GM19023 (cell line): ENCODE results near the gene SMPDL3A.

ENCODE experiments used
- ATAC-seq: cut with Tn5 transposase; IDR thresholded peaks from one replicate; pipeline ENCODE4 v1.9.1; 2021; ENCODE audit warnings: mild to moderate bottlenecking, moderate library complexity; ENCODE audit not compliant: unreplicated experiment

The SMPDL3A gene

GRCh38 chr6:122801397-122801796 is 12.3 kb downstream of the SMPDL3A start:
- ATAC-seq, result no peak

- ATAC-seq, result no peak
These were observed 14.2 kb downstream of the SMPDL3A start for GRCh38 chr6:122803171-122803661.

GRCh38 chr6:122804962-122805485 is 16.0 kb downstream of the SMPDL3A start:
- no peak for ATAC-seq

- ATAC-seq, result no peak
These were observed 17.2 kb downstream of the SMPDL3A start for GRCh38 chr6:122806291-122806690.

- no peak for ATAC-seq
These were observed 19.2 kb downstream of the SMPDL3A start for GRCh38 chr6:122808121-122808885.

GRCh38 chr6:122809001-122809400 is 19.9 kb downstream of the SMPDL3A start:
- no peak for ATAC-seq

- no peak for ATAC-seq
These were observed 20.6 kb downstream of the SMPDL3A start for GRCh38 chr6:122809691-122810090.

GRCh38 chr6:122810189-122810588 is 21.1 kb downstream of the SMPDL3A start:
- no peak for ATAC-seq

GRCh38 chr6:122817358-122817757 is 28.3 kb downstream of the SMPDL3A start:
- no peak for ATAC-seq

- no peak for ATAC-seq
These were observed 28.7 kb downstream of the SMPDL3A start for GRCh38 chr6:122817766-122818165.

- no peak for ATAC-seq
These were observed 29.8 kb downstream of the SMPDL3A start for GRCh38 chr6:122818866-122819265.

GRCh38 chr6:122821095-122821494 is 32.0 kb downstream of the SMPDL3A start:
- ATAC-seq, result no peak

GRCh38 chr6:122825163-122825562 is 36.1 kb downstream of the SMPDL3A start:
- ATAC-seq, result no peak

GRCh38 chr6:122829456-122829855 is 40.4 kb downstream of the SMPDL3A start:
- no peak for ATAC-seq

- ATAC-seq, result no peak
These were observed 42.5 kb downstream of the SMPDL3A start for GRCh38 chr6:122831511-122831910.

- no peak for ATAC-seq
These were observed 43.4 kb downstream of the SMPDL3A start for GRCh38 chr6:122832459-122832858.

GRCh38 chr6:122833021-122833491 is 44.0 kb downstream of the SMPDL3A start:
- ATAC-seq, result no peak

- ATAC-seq, result no peak
These were observed 49.2 kb downstream of the SMPDL3A start for GRCh38 chr6:122838060-122838780.

GRCh38 chr6:122839472-122839871 is 50.4 kb downstream of the SMPDL3A start:
- peak; percentile 85 for ATAC-seq

- ATAC-seq, result peak; percentile 17
These were observed 50.8 kb downstream of the SMPDL3A start for GRCh38 chr6:122839906-122840305.

- no peak for ATAC-seq
These were observed 56.4 kb downstream of the SMPDL3A start for GRCh38 chr6:122845464-122845863.
